K562 (cell line): ENCODE data around the gene SVBP. TPM values are rescaled to one million over a fixed set of nuclear protein-coding genes. Genes with fewer than 3 reads are reported as not detected.

Experiments
- ADNP ChIP-seq: fragments of 200-800 bp; sonication (Bioruptor generic); IDR thresholded peaks from 2 replicates; pipeline ENCODE4 v1.6.1; 2016; ENCODE audit warnings: missing genetic modification characterization, missing compliant biosample characterization
- CEBPZ ChIP-seq: fragments of 150-350 bp; IDR thresholded peaks from 2 replicates; pipeline ENCODE4 v1.6.1; 2014; ENCODE audit warnings: low read depth, mild to moderate bottlenecking, low read length, borderline replicate concordance
- CHD7 ChIP-seq: fragments of 200-600 bp; sonication (generic); IDR thresholded peaks from one replicate; pipeline ENCODE4 v1.6.1; 2012; ENCODE audit warnings: mild to moderate bottlenecking, low read depth, low read length, inconsistent platforms
- PHF8 ChIP-seq: fragments of 200-600 bp; sonication (generic); IDR thresholded peaks from 2 replicates; pipeline ENCODE4 v1.6.1; 2012; ENCODE audit warnings: mixed run types, mild to moderate bottlenecking, inconsistent platforms, low read length, moderate library complexity, borderline replicate concordance
- TAF15 ChIP-seq: fragments of 200-400 bp; formaldehyde crosslinking; IDR thresholded peaks from 2 replicates; pipeline ENCODE4 v1.6.1; 2017; ENCODE audit warnings: mild to moderate bottlenecking, low read depth, low read length, moderate library complexity
- polyA plus RNA-seq, 8 experiments: library from polyadenylated mRNA; depleted of rRNA in 4 of 8; stranded (reverse) in 5 of 8; unstranded in 3 of 8; fragments of >200 nt; fragmentation: Nextera tagmentation in 2 of 8; fragmentation: Illumina TruSeq in 1 of 8; extraction: Ambion mirVana in 2 of 8; extraction: Trizol in 1 of 8; gene quantifications; 2 replicates each; pipeline versions ENCODE4 v1.2.1 to v1.2.3, GENCODE V29; 2011 to 2014; ENCODE audit warnings: inconsistent platforms in 1 of 8, missing spikeins in 1 of 8
- total RNA-seq, 7 experiments: library from RNA; depleted of rRNA in 6 of 7; stranded (reverse); fragments of >200 nt in 6 of 7; fragmentation: Illumina TruSeq in 2 of 7; extraction: Trizol in 2 of 7; gene quantifications; 2 replicates each; pipeline versions ENCODE4 v1.2.1 to v1.2.3, GENCODE V29; 2011 to 2021; ENCODE audit warnings: low replicate concordance in 1 of 7

The SVBP gene
- total and polyA plus RNA-seq, 9 of the 15 experiments (the other 6 are each of a cell fraction or from before 2014, with no cell fraction given) = 31.7 to 49.7 (median 40.0) TPM

GRCh38 chr1:42816585-42817439 is at the start of gene SVBP, which contains the start of gene ERMAP (continued):
- TF ChIP-seq CHD7 (no peak), ADNP (tag) (no peak), CEBPZ (no peak), PHF8 (peak; percentile 92), TAF15 (no peak)
